ENCODE data around the gene ACTL7A.
"Not testable (repeated sequence)": the region's sequence is repeated elsewhere in the genome, so short reads cannot be mapped to it uniquely, and the experiment has no call there.

The ACTL7A gene

GRCh38 chr9:108885643-108886348 lies 23.7 kb downstream of the ACTL7A start:
- ATAC-seq (ENCODE audit: low read depth) = peak; percentile 98
- Histone ChIP-seq H3K9me3 (ENCODE audit: severe bottlenecking) (no peaks in the 10 kb centered on the region), H3K4me1 (ENCODE audit: insufficient read depth, poor library complexity, severe bottlenecking) (peaks cover 16% of the 10 kb centered on the region), H3K27me3 (ENCODE audit: insufficient read depth, poor library complexity, severe bottlenecking) (no peaks in the 10 kb centered on the region), H3K27ac (ENCODE audit: poor library complexity, severe bottlenecking) (peak overlapping the region; percentile 70), H3K4me3 (ENCODE audit: severe bottlenecking) (no peak overlapping the region), H3K36me3 (ENCODE audit: low read depth) (peaks cover 75% of the 10 kb centered on the region)
- no peak for TF ChIP-seq CTCF (IDR thresholded peaks at IDR 0.05; ENCODE audit: poor library complexity, severe bottlenecking)
- peak; percentile 79 for DNase-seq (ENCODE audit: low spot score)

- peaks cover 16% of the 10 kb centered on the region for H3K4me1 ChIP-seq (ENCODE audit: insufficient read depth, poor library complexity, severe bottlenecking)
- peak overlapping the region; percentile 70 for H3K27ac ChIP-seq (ENCODE audit: poor library complexity, severe bottlenecking)
- DNase-seq (ENCODE audit: low spot score); H3K27me3 ChIP-seq (ENCODE audit: insufficient read depth, poor library complexity, severe bottlenecking); H3K4me3 ChIP-seq (ENCODE audit: severe bottlenecking); ATAC-seq (ENCODE audit: low read depth); H3K9me3 ChIP-seq (ENCODE audit: severe bottlenecking): not testable (repeated sequence)
- H3K36me3 ChIP-seq (ENCODE audit: low read depth) = peaks cover 75% of the 10 kb centered on the region
Observed at GRCh38 chr9:108886594-108887271, 24.7 kb downstream of the ACTL7A start.

DNA sequence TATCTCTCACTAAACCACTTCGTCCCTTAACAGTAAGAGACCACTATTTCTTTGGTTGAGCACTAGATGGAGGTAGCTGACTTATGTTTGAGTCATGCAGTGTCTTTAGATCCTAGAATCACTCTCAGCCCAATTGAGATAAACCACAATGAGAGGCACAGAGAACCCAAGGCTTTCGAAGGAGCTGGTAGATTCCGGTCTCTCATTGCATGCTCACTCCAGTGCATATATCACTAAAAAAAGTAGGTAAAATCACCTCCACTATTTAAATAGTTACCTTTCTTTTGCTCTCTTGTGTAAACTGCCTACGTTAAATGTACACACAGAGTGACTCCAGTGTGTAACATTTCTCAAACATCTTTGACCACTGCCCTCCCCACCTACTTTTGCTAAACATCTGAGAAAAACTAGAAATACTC lies 27.6 kb downstream of the ACTL7A start:
- no peaks in the 10 kb centered on the region for H3K9me3 ChIP-seq (ENCODE audit: severe bottlenecking)
- no peak overlapping the region for H3K27ac ChIP-seq (ENCODE audit: poor library complexity, severe bottlenecking)
- H3K36me3 ChIP-seq (ENCODE audit: low read depth) = peaks cover 79% of the 10 kb centered on the region
- no peaks in the 10 kb centered on the region for H3K27me3 ChIP-seq (ENCODE audit: insufficient read depth, poor library complexity, severe bottlenecking)
- ATAC-seq (ENCODE audit: low read depth) = no peak; the same call in 2 of the 3 replicates
- H3K4me3 ChIP-seq (ENCODE audit: severe bottlenecking) = no peak overlapping the region
- peaks cover 16% of the 10 kb centered on the region for H3K4me1 ChIP-seq (ENCODE audit: insufficient read depth, poor library complexity, severe bottlenecking)
- TF ChIP-seq CTCF (IDR thresholded peaks at IDR 0.05; ENCODE audit: poor library complexity, severe bottlenecking) = peak; percentile 32
- no peak for DNase-seq (ENCODE audit: low spot score)

- Histone ChIP-seq H3K27me3 (ENCODE audit: insufficient read depth, poor library complexity, severe bottlenecking) (no peaks in the 10 kb centered on the region), H3K9me3 (ENCODE audit: severe bottlenecking) (no peaks in the 10 kb centered on the region), H3K36me3 (ENCODE audit: low read depth) (peaks cover 91% of the 10 kb centered on the region), H3K27ac (ENCODE audit: poor library complexity, severe bottlenecking) (no peak overlapping the region), H3K4me3 (ENCODE audit: severe bottlenecking) (no peak overlapping the region), H3K4me1 (ENCODE audit: insufficient read depth, poor library complexity, severe bottlenecking) (no peaks in the 10 kb centered on the region)
- TF ChIP-seq CTCF (IDR thresholded peaks at IDR 0.05; ENCODE audit: poor library complexity, severe bottlenecking) = no peak
- no peak for DNase-seq (ENCODE audit: low spot score)
- ATAC-seq (ENCODE audit: low read depth) = no peak
Observed at GRCh38 chr9:108894225-108894997, 32.3 kb downstream of the ACTL7A start.

- TF ChIP-seq CTCF (IDR thresholded peaks at IDR 0.05; ENCODE audit: poor library complexity, severe bottlenecking) = no peak
- H3K27me3 ChIP-seq (ENCODE audit: insufficient read depth, poor library complexity, severe bottlenecking) = no peaks in the 10 kb centered on the region
- H3K4me3 ChIP-seq (ENCODE audit: severe bottlenecking) = no peak overlapping the region
- no peaks in the 10 kb centered on the region for H3K4me1 ChIP-seq (ENCODE audit: insufficient read depth, poor library complexity, severe bottlenecking)
- DNase-seq (ENCODE audit: low spot score) (no peak), ATAC-seq (ENCODE audit: low read depth) (no peak)
- no peak overlapping the region for H3K27ac ChIP-seq (ENCODE audit: poor library complexity, severe bottlenecking)
- H3K9me3 ChIP-seq (ENCODE audit: severe bottlenecking) = no peaks in the 10 kb centered on the region
- H3K36me3 ChIP-seq (ENCODE audit: low read depth) = peaks cover 90% of the 10 kb centered on the region
Observed at GRCh38 chr9:108897324-108898096, 35.4 kb downstream of the ACTL7A start.

GRCh38 chr9:108899023-108899695 lies 37.1 kb downstream of the ACTL7A start:
- H3K9me3 ChIP-seq (ENCODE audit: severe bottlenecking); ATAC-seq (ENCODE audit: low read depth); DNase-seq (ENCODE audit: low spot score): not testable (repeated sequence)

More at GRCh38 chr9:108899023-108899695, 37.1 kb downstream of the ACTL7A start:
- H3K36me3 ChIP-seq (ENCODE audit: low read depth) = peaks cover 92% of the 10 kb centered on the region
- not testable (repeated sequence) for H3K27ac ChIP-seq (ENCODE audit: poor library complexity, severe bottlenecking); H3K4me1 ChIP-seq (ENCODE audit: insufficient read depth, poor library complexity, severe bottlenecking); H3K27me3 ChIP-seq (ENCODE audit: insufficient read depth, poor library complexity, severe bottlenecking); H3K4me3 ChIP-seq (ENCODE audit: severe bottlenecking)
